GM10266 (cell line): ENCODE data around the gene LEFTY1.

Experiments
- DNase-seq: peaks from one replicate; pipeline ENCODE4 v3.0.0; 2012; ENCODE audit errors: extremely low spot score
- TF ChIP-seq, protein P1 (sequence below): IDR thresholded peaks from 2 replicates; pipeline ENCODE4 v1.5.1; 2012; ENCODE audit warnings: mild to moderate bottlenecking, low read depth; ENCODE audit not compliant: control insufficient read depth, insufficient read depth; ENCODE audit errors: missing control alignments

LEFTY1 gene

DNA sequence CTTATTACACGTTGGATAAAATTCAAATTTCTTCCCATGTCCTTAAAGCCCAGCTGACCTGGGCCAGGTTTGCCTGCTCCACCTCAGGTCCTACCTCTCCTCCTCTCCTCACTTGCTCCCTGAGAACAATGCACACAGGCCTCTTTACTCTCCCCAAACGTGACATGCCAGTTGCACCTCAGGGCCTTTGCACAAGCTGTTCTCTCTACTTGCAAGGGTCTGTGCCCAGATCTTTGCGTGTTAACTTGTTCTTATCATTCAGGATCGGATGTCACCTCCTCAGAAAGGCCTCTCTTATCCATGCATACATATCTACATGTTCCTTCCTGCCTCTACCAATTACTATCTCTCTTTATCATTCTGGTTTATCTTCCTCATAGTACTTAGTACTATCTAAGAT, 14.7 kb upstream of the LEFTY1 start:
- TF ChIP-seq, protein P1, sequence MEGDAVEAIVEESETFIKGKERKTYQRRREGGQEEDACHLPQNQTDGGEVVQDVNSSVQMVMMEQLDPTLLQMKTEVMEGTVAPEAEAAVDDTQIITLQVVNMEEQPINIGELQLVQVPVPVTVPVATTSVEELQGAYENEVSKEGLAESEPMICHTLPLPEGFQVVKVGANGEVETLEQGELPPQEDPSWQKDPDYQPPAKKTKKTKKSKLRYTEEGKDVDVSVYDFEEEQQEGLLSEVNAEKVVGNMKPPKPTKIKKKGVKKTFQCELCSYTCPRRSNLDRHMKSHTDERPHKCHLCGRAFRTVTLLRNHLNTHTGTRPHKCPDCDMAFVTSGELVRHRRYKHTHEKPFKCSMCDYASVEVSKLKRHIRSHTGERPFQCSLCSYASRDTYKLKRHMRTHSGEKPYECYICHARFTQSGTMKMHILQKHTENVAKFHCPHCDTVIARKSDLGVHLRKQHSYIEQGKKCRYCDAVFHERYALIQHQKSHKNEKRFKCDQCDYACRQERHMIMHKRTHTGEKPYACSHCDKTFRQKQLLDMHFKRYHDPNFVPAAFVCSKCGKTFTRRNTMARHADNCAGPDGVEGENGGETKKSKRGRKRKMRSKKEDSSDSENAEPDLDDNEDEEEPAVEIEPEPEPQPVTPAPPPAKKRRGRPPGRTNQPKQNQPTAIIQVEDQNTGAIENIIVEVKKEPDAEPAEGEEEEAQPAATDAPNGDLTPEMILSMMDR, result no peak
- DNase-seq, result no peak

DNA sequence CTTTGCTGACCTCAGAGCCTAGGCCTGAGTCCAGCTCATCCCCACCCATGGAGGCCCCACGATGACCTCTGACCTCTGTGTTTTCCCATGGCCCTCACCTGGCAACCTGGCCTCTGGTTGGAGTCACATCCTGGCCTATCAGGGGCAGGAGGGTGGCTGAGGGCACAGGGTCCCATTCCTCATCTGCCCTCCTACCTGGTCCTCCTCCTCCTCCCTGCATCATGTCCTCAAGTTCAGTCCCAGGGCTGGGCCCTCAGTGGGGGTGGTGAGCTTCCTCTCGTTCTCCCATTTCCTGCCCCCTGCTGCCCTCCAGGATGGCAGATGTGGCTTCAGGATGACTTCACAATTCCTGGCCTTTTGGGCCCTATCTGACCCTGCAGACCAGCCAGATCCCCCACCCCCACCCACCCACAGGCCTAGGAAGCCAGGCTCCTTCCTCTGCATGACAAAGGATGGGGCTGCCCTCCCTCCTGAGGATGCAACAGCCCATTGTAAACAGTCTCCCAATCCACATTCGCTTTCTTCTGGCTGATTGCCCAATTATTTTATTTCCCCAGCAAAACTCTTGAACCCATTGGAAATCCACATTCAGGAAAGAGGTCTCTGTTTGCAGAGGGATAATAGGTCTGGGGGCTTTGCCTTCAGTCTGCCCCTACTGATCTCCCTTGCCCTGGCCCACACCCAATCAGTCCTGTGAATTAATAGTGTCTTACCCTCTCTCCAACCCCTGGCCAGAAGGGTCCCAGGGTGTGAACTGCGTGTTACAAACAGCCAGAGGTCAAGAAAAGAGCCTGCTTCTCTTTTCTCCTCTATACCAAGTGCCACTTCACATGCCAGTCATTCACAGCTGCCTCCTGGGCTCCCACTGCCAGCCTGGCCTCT, 10.3 kb upstream of the LEFTY1 start:
- TF ChIP-seq, protein P1, result no peak
- DNase-seq, result no peak

DNA sequence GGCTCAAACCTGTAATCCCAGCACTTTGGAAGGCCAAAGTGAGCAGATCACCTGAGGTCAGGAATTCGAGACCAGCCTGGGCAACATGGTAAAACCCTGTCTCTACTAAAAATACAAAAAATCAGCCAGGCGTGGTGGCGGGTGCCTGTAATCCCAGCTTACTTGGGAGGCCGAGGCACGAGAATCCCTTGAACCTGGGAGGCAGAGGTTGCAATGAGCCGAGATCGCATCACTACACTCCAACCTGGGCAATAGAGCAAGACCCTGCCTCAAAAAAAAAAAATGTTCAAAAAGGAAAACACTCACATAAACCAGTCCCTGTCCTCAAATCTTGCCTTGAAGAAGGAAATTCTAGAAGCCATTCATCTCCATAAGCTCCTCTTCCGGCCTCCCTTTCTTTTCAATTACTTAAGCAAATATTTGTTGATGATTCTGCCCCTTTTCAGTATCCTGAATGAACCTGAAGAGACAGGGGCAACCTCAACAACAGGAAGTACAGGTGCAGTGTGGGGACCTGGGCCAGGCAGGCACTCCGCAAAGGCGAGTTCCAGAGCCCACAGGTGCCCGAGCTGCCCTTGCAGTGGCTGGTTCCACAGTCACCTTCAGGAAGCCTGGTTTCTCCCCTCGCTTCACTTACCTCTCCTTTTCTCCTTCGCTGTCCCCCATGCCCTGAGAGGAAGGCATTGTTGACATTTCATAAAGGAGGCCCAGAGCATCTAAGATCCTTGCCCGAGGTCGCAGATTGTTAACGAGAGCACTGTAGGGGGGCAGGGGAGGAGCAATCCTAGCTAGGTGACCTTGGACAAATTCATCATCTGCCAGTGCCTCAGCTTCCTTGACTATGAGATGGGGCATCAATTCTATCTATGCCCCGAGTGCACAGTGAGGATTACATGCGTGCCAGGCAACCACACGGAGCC, 8.9 kb upstream of the LEFTY1 start:
- TF ChIP-seq, protein P1, result no peak
- no peak for DNase-seq

DNA sequence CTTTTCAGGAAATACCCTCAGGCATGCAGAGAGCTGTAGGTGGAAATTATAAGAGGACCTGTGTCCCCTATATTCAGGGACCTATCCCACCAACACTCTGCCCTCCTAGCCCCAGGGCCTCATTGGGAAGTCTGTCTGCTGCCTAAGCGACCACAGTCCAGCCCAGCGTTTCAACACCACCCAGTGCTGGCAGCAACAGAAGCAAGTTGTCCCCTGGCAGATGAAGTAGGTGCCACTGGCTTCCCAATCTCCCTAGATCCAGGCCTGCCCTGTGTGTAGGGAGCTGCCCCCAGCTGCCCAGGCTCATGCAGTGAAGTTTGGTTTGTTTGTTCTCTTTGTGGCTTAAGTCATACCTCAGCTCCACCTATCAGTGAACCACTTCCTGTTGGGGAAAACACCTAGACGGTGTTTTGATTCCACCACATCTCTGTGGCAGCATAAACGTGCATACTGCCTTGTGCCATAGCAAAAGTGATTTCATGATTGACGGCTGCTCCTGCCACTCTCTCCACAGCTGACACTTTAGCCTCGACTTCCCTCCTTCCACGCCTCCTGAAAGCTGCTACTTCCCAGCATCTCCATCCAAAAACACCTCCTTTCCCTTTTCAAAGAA, 8.1 kb upstream of the LEFTY1 start:
- TF ChIP-seq, protein P1, result no peak
- DNase-seq, result peak; percentile 91

DNA sequence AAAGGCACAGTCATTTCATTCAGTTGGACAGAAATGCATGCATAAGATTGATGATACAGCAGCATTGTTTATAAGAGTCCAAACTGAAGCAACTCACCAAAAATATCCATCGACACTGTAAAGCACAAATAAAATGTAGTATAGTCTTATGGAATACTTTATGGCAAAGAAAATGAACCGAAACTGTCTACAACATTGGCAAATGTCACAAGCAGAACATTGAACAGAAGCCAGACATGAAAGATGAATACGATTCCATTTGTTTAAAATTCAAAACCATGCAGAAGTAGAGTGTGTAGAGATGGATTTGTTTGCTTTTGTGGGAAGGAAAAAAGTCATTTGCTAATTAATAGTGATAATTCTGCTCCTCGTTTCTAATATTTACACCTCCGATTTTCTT, 7.5 kb upstream of the LEFTY1 start:
- no peak for DNase-seq

DNA sequence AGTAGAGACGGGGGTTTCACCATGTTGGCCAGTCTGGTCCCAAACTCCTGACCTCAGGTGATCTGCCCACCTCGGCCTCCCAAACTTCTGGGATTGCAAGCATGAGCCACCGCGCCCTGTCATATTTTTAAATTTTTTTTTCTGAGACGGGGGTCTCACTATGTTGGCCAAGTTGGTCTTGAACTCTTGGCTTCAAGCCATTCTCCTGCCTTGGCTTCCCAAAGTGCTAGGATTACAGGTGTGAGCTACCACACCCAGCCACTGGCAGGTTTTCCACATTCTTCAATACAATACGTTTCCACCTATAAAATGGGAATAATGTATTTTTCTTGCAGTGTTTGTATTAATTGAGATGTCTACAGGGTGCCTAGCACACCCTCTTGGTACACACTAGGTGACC, 3.4 kb upstream of the LEFTY1 start:
- no peak for DNase-seq
- TF ChIP-seq, protein P1, result no peak

More for the DNA sequence above, 7.5 kb upstream of the LEFTY1 start:
- TF ChIP-seq, protein P1, result no peak
